H1 (cell line): ENCODE results near the gene SEC61B. TPM values are rescaled to one million over a fixed set of nuclear protein-coding genes. Genes with fewer than 3 reads are reported as not detected.

ENCODE experiments used
- CTCF ChIA-PET: fragments of 300-600 bp; sonication (Branson Sonifier 250); formaldehyde crosslinking; loops from one replicate; lab custom pipeline; 2021; ENCODE audit not compliant: partially characterized antibody; lab: Charles Lee
- POLR2A ChIA-PET: fragments of 300-600 bp; sonication (Branson Sonifier 250); formaldehyde crosslinking; loops from one replicate; lab custom pipeline; 2021; ENCODE audit warnings: inconsistent platforms; ENCODE audit not compliant: partially characterized antibody; lab: Charles Lee
- DNase-seq, 2 experiments: peaks; one replicate each; pipeline versions ENCODE4 v3.0.0 to v3.0.0-alpha.2; 2010 to 2022; ENCODE audit warnings: low spot score in 2 of 2, low read depth in 1 of 2, mixed read lengths in 1 of 2
- FAIRE-seq: peaks from 2 replicates; lab custom pipeline; 2011; peaks lifted over from hg19 to GRCh38; lab: Jason Lieb, UNC
- H2AFZ ChIP-seq: 2 replicates; pipeline ENCODE4 v1.8.1; 2012; ENCODE audit warnings: low read length, inconsistent platforms
- H2AK5ac ChIP-seq: 2 replicates; pipeline ENCODE4 v1.6.1; 2013; ENCODE audit warnings: low read depth, low read length
- H2BK120ac ChIP-seq: replicated peaks from 2 replicates; pipeline ENCODE3; 2013; ENCODE audit warnings: low read depth, low read length, inconsistent platforms
- H2BK12ac ChIP-seq: 2 replicates; pipeline ENCODE4 v1.6.1; 2013; ENCODE audit warnings: low read depth, low read length
- H2BK15ac ChIP-seq: 2 replicates; pipeline ENCODE4 v1.6.1; 2013; ENCODE audit warnings: low read length
- H2BK20ac ChIP-seq: 2 replicates; pipeline ENCODE4 v1.6.1; 2013; ENCODE audit warnings: low read length
- H2BK5ac ChIP-seq: 2 replicates; pipeline ENCODE4 v1.6.1; 2013; ENCODE audit warnings: low read depth, low read length
- H3K14ac ChIP-seq: 2 replicates; pipeline ENCODE4 v1.6.1; 2013; ENCODE audit warnings: inconsistent platforms; ENCODE audit not compliant: insufficient read length
- H3K18ac ChIP-seq: 2 replicates; pipeline ENCODE4 v1.6.1; 2013; ENCODE audit warnings: low read length; ENCODE audit errors: extremely low read depth
- H3K23ac ChIP-seq: 2 replicates; pipeline ENCODE4 v1.6.1; 2013; ENCODE audit warnings: inconsistent platforms; ENCODE audit not compliant: insufficient read length
- H3K23me2 ChIP-seq: 2 replicates; pipeline ENCODE4 v1.6.1; 2013; ENCODE audit warnings: low read depth, low read length
- H3K27ac ChIP-seq: 2 replicates; pipeline ENCODE4 v1.6.1; 2011; ENCODE audit warnings: low read depth, low read length, inconsistent platforms
- H3K27me3 ChIP-seq, 4 experiments: replicated peaks in 1 of 4; 1 replicate in 1 of 4; 2 replicates in 3 of 4; pipeline versions ENCODE4 v1.6.1 to v1.8.1; 2011 to 2013; ENCODE audit warnings: low read length in 3 of 4, mild to moderate bottlenecking in 3 of 4, inconsistent platforms in 2 of 4, mixed read lengths in 2 of 4, moderate library complexity in 1 of 4; ENCODE audit not compliant: control insufficient read depth in 3 of 4, insufficient read depth in 3 of 4; ENCODE audit errors: extremely low read depth in 1 of 4
- H3K36me3 ChIP-seq, 4 experiments: 2 replicates each; pipeline versions ENCODE4 v1.6.1 to v1.8.1; 2011 to 2013; ENCODE audit warnings: mild to moderate bottlenecking in 4 of 4, low read length in 3 of 4, moderate library complexity in 2 of 4, control low read depth in 1 of 4, inconsistent platforms in 1 of 4; ENCODE audit not compliant: insufficient read depth in 4 of 4, control insufficient read depth in 2 of 4
- H3K4ac ChIP-seq: replicated peaks from 2 replicates; pipeline ENCODE3; 2013; ENCODE audit warnings: low read length, low read depth, mixed read lengths, inconsistent platforms; ENCODE audit not compliant: insufficient read length
- H3K4me1 ChIP-seq, 4 experiments: replicated peaks in 1 of 4; 1 replicate in 1 of 4; 2 replicates in 3 of 4; pipeline versions ENCODE4 v1.6.1 to v1.8.1; 2011 to 2013; ENCODE audit warnings: low read length in 3 of 4, inconsistent platforms in 2 of 4, mixed read lengths in 1 of 4; ENCODE audit not compliant: insufficient read depth in 4 of 4, control insufficient read depth in 3 of 4
- H3K4me2 ChIP-seq, 2 experiments: 2 replicates each; pipeline versions ENCODE4 v1.6.1 to v1.8.1; 2011 to 2013; ENCODE audit warnings: low read depth in 2 of 2, low read length in 2 of 2, control low read depth in 1 of 2, inconsistent platforms in 1 of 2, mild to moderate bottlenecking in 1 of 2; ENCODE audit not compliant: insufficient read depth in 1 of 2
- H3K4me3 ChIP-seq, 4 experiments: fragments of 200-600, 300-600 bp in 1 of 4; sonication (generic), shearing (Covaris generic), sonication (Bioruptor Twin) in 1 of 4; 2 replicates each; pipeline versions ENCODE4 v1.5.1 to v1.8.1; 2011 to 2016; ENCODE audit warnings: low read length in 4 of 4, low read depth in 3 of 4, control low read depth in 2 of 4, inconsistent platforms in 2 of 4, mild to moderate bottlenecking in 2 of 4, mixed read lengths in 1 of 4, moderate library complexity in 1 of 4; ENCODE audit not compliant: insufficient read depth in 2 of 4; ENCODE audit errors: extremely low read depth in 1 of 4
- H3K56ac ChIP-seq: replicated peaks from 2 replicates; pipeline ENCODE3; 2013; ENCODE audit warnings: low read depth, mild to moderate bottlenecking, mixed read lengths, low read length, inconsistent platforms; ENCODE audit not compliant: insufficient read length
- H3K79me1 ChIP-seq: 2 replicates; pipeline ENCODE4 v1.6.1; 2013; ENCODE audit warnings: low read depth, low read length, control low read depth
- H3K79me2 ChIP-seq, 2 experiments: 2 replicates each; pipeline versions ENCODE4 v1.6.1 to v1.8.1; 2012 to 2013; ENCODE audit warnings: low read length in 2 of 2, mild to moderate bottlenecking in 2 of 2, inconsistent platforms in 1 of 2; ENCODE audit not compliant: insufficient read depth in 2 of 2, control insufficient read depth in 1 of 2
- H3K9ac ChIP-seq, 4 experiments: replicated peaks in 1 of 4; 1 replicate in 1 of 4; 2 replicates in 3 of 4; pipeline versions ENCODE4 v1.6.1 to v1.8.1; 2011 to 2013; ENCODE audit warnings: low read depth in 3 of 4, low read length in 3 of 4, control low read depth in 2 of 4, mild to moderate bottlenecking in 2 of 4, moderate library complexity in 2 of 4, inconsistent platforms in 1 of 4; ENCODE audit errors: extremely low read depth in 1 of 4
- H3K9me3 ChIP-seq, 2 experiments: 2 replicates each; pipeline versions ENCODE4 v1.6.1 to v1.8.1; 2012 to 2013; ENCODE audit warnings: mild to moderate bottlenecking in 2 of 2, moderate library complexity in 2 of 2, control low read depth in 1 of 2, inconsistent platforms in 1 of 2, low read depth in 1 of 2, low read length in 1 of 2, mixed read lengths in 1 of 2; ENCODE audit not compliant: insufficient read depth in 2 of 2
- H4K20me1 ChIP-seq, 2 experiments: replicated peaks in 1 of 2; 2 replicates each; pipeline versions ENCODE3 to v1.8.1; 2011 to 2013; ENCODE audit warnings: inconsistent platforms in 2 of 2, low read length in 2 of 2, mild to moderate bottlenecking in 1 of 2; ENCODE audit not compliant: insufficient read depth in 2 of 2, control insufficient read depth in 1 of 2
- H4K5ac ChIP-seq: 2 replicates; pipeline ENCODE4 v1.6.1; 2013; ENCODE audit warnings: low read length, low read depth, mixed read lengths, inconsistent platforms; ENCODE audit not compliant: insufficient read length
- H4K8ac ChIP-seq: 2 replicates; pipeline ENCODE4 v1.8.0; 2013; ENCODE audit warnings: mild to moderate bottlenecking, moderate library complexity, low read length, inconsistent platforms; ENCODE audit not compliant: insufficient read depth; ENCODE audit errors: extremely low read depth
- H4K91ac ChIP-seq: replicated peaks from 2 replicates; pipeline ENCODE3; 2013; ENCODE audit warnings: low read length, mixed read lengths, inconsistent platforms; ENCODE audit not compliant: insufficient read length
- CHD2 ChIP-seq: IDR thresholded peaks from 2 replicates; pipeline ENCODE4 v1.6.1; 2012; ENCODE audit warnings: low read length, improper control_type of control experiment
- HDAC2 ChIP-seq, 2 experiments: fragments of 300-600 bp in 1 of 2; sonication (generic) in 1 of 2; IDR thresholded peaks; 2 replicates each; pipeline ENCODE4 v1.6.1; 2011 to 2012; ENCODE audit warnings: low read depth in 2 of 2, low read length in 2 of 2, mild to moderate bottlenecking in 2 of 2, moderate library complexity in 2 of 2, borderline replicate concordance in 1 of 2, inconsistent platforms in 1 of 2
- MAFK ChIP-seq: IDR thresholded peaks from 2 replicates; pipeline ENCODE4 v1.6.1; 2012; ENCODE audit warnings: low read depth, mild to moderate bottlenecking, improper control_type of control experiment, low read length
- POU5F1 ChIP-seq: IDR thresholded peaks from 2 replicates; pipeline ENCODE4 v1.6.1; 2011; ENCODE audit warnings: low read depth, mild to moderate bottlenecking, low read length, moderate library complexity
- RXRA ChIP-seq: IDR thresholded peaks from 2 replicates; pipeline ENCODE4 v1.6.1; 2011; ENCODE audit warnings: low read depth, mild to moderate bottlenecking, low read length, moderate library complexity; ENCODE audit not compliant: insufficient read depth
- WGBS, 2 experiments: shearing (Covaris generic) in 1 of 2; methylation state at CpG; one replicate each; pipeline versions ENCODE4 v1.1.6 to v1.1.7; 2013 to 2015; ENCODE audit warnings: low lambda C conversion rate in 2 of 2, mixed read lengths in 2 of 2, inconsistent platforms in 1 of 2, low coverage in 1 of 2, missing lambda C conversion rate in 1 of 2; ENCODE audit not compliant: insufficient replicate concordance in 2 of 2, insufficient coverage in 1 of 2, insufficient read length in 1 of 2; ENCODE audit errors: extremely low coverage in 1 of 2, missing lambda C conversion rate in 1 of 2; 5-methylcytosine and 5-hydroxymethylcytosine counted together
- polyA plus RNA-seq, 7 experiments: library from polyadenylated mRNA; depleted of rRNA in 3 of 7; stranded (reverse) in 5 of 7; unstranded in 2 of 7; fragments of >200 nt in 5 of 7; fragments of 200-250 nt in 2 of 7; gene quantifications; 1 replicate in 5 of 7; 2 replicates in 1 of 7; 4 replicates in 1 of 7; pipeline versions ENCODE4 v1.2.1 to v1.2.3, GENCODE V29; 2011 to 2013; ENCODE audit warnings: missing spikeins in 2 of 7, mixed read lengths in 2 of 7
- total RNA-seq: library from RNA; stranded (reverse); fragmentation: NEBNext Ultra II Directional; extraction: Animal tissue kit (Norgen Biotek cat#: 25700); gene quantifications from 2 replicates; pipeline ENCODE4 v1.2.1, GENCODE V29; 2021

The SEC61B gene
- total and polyA plus RNA-seq, 2 of the 8 experiments (the other 6 are each of a cell fraction or from before 2014, with no cell fraction given): 155 to 379 TPM

DNA sequence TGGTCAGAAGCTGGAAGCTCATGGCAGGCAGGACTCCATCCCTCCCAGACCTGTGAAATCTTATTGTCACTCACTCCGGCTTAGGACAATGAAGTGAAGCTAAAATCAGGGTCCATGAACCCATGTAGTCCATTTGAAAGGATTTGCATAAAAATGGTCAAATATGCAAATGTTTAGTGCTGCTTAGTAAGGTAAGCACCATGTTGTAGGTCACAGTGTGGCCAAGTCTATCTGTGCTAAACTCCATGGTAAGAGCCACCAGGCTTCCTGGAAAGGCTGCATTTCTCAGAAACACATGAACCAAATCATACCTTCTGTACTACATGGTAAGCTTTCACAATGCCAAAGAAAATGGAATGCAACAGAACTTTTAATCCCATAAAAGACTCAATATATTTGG is 6.0 kb upstream of the SEC61B start:
- CTCF ChIA-PET: interaction anchor here (0.7 to 2.1 kb wide), 7 partner anchors 15 to 43 kb away, joined by 3 to 10 read pairs (median 3); no protein-coding TSS in a partner anchor
- WGBS, 2 experiments: 80% methylated on average over 1 of the region's 1 CpG; no CpG with 5 or more reads in 1 of the 2 experiments
- TF ChIP-seq HDAC2 (IDR thresholded peaks at IDR 0.05; ENCODE audit: borderline replicate concordance in 1 of 2, low read depth in 2 of 2, low read length in 2 of 2) (no peak), RXRA (no peak), CHD2 (no peak), MAFK (no peak), POU5F1 (no peak)
- TF ChIP-seq, all 59 proteins: peak for 0

More for the DNA sequence above, 6.0 kb upstream of the SEC61B start:
- no peak overlapping the region for H2BK12ac ChIP-seq
- no peak overlapping the region for H3K18ac ChIP-seq
- peaks cover 0 to 2% (median 0%) of the 10 kb centered on the region in 4 experiments; a peak in 1 of 7 replicates for H3K4me1 ChIP-seq
- H2BK5ac ChIP-seq: no peak overlapping the region
- no peak overlapping the region for H3K9ac ChIP-seq
- no peaks in the 10 kb centered on the region for H3K27me3 ChIP-seq
- no peak overlapping the region for H2AFZ ChIP-seq
- H3K56ac ChIP-seq: no peak overlapping the region
- H2BK20ac ChIP-seq: no peak overlapping the region
- FAIRE-seq (no peak), DNase-seq (no peak)
- no peak overlapping the region for H3K23ac ChIP-seq
- no peak overlapping the region; the same call in 1 of the 2 replicates for H3K27ac ChIP-seq
- peaks cover 9 to 17% of the 10 kb centered on the region in 2 experiments for H4K20me1 ChIP-seq
- H2BK120ac ChIP-seq: no peak overlapping the region
- no peak overlapping the region for H4K91ac ChIP-seq
- no peak overlapping the region for H3K4me3 ChIP-seq
- no peak overlapping the region for H2BK15ac ChIP-seq
- H3K4me2 ChIP-seq: no peak overlapping the region
- peaks cover 6 to 51% of the 10 kb centered on the region in 2 experiments for H3K79me2 ChIP-seq
- H3K14ac ChIP-seq: no peak overlapping the region
- H3K79me1 ChIP-seq: no peaks in the 10 kb centered on the region
- no peak overlapping the region for H2AK5ac ChIP-seq
- H3K23me2 ChIP-seq: peaks cover 3% of the 10 kb centered on the region
- peaks cover 0 to 9% (median 4%) of the 10 kb centered on the region in 4 experiments; a peak in 4 of 8 replicates for H3K36me3 ChIP-seq
- H3K9me3 ChIP-seq: no peaks in the 10 kb centered on the region
- H4K8ac ChIP-seq: no peak overlapping the region
- no peak overlapping the region for H4K5ac ChIP-seq
- POLR2A ChIA-PET: no interaction called here
- no peak overlapping the region for H3K4ac ChIP-seq
